GM21619 (cell line): ENCODE results near the gene PTPN7.

Experiments
- ATAC-seq: cut with Tn5 transposase; IDR thresholded peaks from one replicate; pipeline ENCODE4 v1.9.1; 2021; ENCODE audit not compliant: unreplicated experiment

Gene PTPN7

DNA sequence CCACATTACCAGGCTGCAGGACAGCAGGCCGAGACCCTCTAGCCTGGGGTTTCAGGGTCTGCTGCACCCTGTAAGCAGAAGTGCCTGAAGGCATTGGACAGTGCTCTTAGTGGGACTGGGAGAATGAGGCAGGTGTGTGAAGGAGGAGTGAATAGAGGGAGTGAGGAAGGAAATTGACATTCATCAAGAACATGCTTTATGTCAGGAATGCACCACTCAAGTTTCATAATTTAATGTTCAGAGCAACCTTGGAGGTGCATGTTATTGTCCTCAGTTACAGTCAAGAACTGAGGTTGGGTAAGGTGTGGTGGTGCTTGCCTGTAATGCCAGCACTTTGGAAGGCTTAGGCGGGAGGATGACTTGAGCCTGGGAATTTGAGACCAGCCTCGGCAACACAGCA lies 49.4 kb downstream of the PTPN7 start:
- no peak for ATAC-seq

- ATAC-seq = no peak
Measured at GRCh38 chr1:202107801-202108731, 52.3 kb downstream of the PTPN7 start.

GRCh38 chr1:202107321-202107761 lies 53.1 kb downstream of the PTPN7 start:
- ATAC-seq = no peak

DNA sequence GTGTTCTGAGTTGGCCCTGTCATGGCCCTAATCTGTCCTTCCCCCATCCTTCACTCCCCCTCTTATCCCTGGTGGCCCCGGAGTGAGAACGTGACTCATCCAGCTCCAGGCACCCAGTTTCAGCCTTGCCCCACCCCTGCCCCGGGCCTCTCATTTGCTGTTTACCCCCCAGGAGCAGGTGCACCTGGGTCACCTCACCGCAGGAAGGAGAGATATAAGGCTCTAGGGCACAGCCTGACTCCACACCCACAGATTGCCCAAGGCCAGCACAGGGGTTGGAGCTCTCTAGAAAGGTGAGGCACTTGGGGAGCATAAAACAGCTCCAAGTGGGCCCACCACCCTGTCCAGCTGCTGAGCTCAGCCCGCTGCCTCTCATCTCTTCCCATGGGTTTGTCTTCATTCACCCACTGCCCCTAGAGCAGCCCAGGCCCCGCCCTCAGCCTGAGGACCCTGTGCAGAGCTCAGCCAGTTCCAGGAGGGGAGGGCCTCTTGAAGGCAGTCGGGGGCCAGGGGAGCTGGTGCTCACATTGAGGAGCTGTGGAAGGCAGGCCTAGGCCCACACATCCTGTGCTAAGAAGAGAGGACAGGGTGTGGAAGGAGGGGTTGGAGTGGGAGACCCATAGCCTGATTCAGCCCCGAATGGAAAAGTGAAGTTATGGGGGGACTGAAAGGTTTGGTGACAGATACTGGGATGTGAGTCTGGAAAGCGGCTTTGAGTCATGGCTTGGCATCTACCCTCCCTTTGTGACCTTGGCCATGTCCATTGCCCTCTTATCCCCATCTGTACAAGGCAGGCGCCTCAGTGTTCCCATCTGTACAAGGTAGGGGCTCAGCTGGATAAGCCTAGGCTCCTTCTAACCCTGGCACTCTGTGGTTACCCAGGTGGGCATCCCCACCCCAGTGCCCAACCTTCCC lies 53.8 kb downstream of the PTPN7 start:
- no peak for ATAC-seq

DNA sequence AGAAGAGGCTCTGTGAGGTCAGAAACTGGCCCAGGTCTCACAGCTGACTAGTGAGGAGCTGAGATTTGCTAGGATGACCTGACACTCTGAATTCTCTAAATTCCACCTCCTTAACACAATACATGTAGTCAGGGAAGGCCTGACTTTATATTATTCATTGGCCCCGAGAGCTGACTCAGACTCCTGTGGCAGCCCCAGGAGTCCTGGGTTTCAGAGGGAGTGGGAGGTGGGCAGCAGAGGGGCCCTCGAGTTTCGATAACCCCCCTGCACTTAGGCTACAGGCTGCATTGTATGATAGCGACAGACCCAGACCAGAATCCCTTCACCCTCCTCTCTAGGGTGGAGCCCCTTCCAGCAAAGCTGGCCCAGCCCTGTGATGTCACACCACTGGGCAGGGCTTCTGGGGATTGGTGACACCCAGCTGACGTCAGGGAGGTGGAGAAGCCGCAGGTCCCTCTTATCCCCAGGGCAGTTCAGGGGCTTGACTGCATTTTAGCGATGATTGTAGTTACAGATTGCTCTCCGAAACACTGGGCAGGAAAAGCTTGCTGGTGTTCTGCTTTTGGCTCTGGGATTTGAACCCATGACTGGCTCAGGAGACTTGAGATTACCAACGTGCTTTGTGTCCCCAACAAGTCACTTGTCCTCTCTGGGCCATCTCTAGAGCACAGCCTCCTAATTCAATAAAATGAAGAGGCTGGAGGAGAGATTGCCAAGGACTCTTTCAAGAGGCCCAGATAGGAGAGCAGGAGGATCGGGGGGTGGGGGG lies 54.6 kb downstream of the PTPN7 start:
- no peak for ATAC-seq

DNA sequence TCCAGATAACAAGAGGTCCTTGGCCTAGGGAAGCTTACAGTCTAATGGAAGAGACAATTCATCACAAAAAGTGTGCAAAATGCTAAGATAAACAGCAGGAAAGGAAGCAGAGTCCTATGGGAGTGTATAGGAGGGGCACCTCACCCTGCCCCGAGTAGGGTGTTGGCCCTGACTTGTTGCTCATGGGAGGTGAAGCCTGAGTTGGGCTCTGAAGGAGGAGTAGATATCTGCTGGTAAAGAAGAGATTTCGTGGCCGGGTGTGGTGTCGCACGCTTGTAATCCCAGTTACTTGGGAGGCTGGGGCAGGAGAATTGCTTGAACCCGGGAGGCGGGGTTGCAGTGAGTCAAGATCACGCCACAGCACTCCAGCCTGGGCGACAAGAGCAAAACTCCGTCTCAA lies 56.3 kb downstream of the PTPN7 start:
- no peak for ATAC-seq

DNA sequence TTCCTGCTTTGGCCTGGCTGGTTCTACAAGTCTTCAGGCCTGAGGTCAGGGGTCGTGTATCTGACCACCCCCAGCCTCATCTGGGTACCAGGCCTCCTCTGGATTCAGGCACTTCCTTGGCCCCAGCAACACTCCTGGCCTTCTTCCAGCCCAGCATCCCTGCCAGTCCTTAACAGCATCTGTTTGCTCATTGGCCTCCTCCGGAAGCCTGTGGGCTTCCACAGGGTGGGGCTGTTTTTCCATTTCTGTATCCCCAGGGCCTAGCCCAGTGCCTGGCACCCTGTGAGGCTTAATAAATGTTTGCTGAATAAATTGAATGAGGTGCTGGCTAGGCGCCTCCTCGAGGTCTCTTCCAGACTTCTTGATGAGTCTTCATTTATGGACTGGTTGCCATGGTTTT lies 59.2 kb downstream of the PTPN7 start:
- ATAC-seq = no peak
